Activated naive CD4-positive, alpha-beta T cell treated with anti-CD3 and anti-CD28 coated beads, Interleukin-2, amount 50 U/mL, for 72 hours (primary cell): ENCODE data around the gene RCAN2. TPM values are rescaled to one million over a fixed set of nuclear protein-coding genes. Genes with fewer than 3 reads are reported as not detected.

Experiments
- ATAC-seq, 2 donors: fragments of 150-1000 bp; cut with Tn5 transposase; 2 replicates each; pipeline ENCODE4 v1.10.0; 2021; ENCODE audit warnings: mild to moderate bottlenecking in 2 of 2, moderate library complexity in 2 of 2
- DNase-seq, 2 donors: peaks; one replicate each; pipeline ENCODE4 v3.0.0; 2021 to 2022; ENCODE audit warnings: low spot score in 2 of 2
- H3K27ac Mint-ChIP-seq, 2 donors: one replicate each; pipeline ENCODE4 v1.8.0; 2022; ENCODE audit warnings: mild to moderate bottlenecking in 2 of 2, mixed read lengths in 2 of 2
- H3K36me3 Mint-ChIP-seq, 2 donors: one replicate each; pipeline ENCODE4 v1.8.0; 2022; ENCODE audit warnings: mixed read lengths in 2 of 2
- H3K9me3 Mint-ChIP-seq, 2 donors: one replicate each; pipeline ENCODE4 v1.8.0; 2022; ENCODE audit warnings: mixed read lengths in 2 of 2
- total RNA-seq, 2 donors: library from RNA; stranded (reverse); gene quantifications; one replicate each; pipeline ENCODE4 v1.2.3, GENCODE V29; 2022

Gene RCAN2
- total RNA-seq, 2 donors from 2014 or later, result 0.74 TPM; not detected in 1

- no peak for ATAC-seq
- Mint-ChIP-seq H3K36me3 (no peaks in the 10 kb centered on the region), H3K27ac (no peak overlapping the region), H3K9me3 (no peaks in the 10 kb centered on the region)
- DNase-seq, result no peak
These were observed 276.0 kb downstream of the RCAN2 start for GRCh38 chr6:46215213-46215612.

DNA sequence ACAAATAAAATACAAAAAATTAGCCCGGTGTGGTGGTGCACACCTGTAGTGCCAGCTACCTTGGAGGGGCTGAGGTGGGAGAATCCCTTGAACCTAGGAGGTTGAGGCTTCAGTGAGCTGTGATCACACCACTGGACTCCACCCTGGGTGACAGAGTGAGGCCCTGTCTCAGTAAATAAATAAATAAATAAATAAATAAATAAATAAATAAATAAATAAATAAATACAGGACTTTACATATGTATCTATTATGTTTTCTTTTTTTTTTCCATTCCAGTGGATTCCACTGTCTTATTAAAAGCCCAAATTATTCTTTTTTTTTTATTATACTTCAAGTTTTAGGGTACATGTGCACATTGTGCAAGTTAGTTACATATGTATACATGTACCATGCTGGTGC is 279.3 kb downstream of the RCAN2 start:
- H3K9me3 Mint-ChIP-seq, result no peaks in the 10 kb centered on the region
- DNase-seq (no peak), ATAC-seq (no peak)
- H3K27ac Mint-ChIP-seq, result no peak overlapping the region
- H3K36me3 Mint-ChIP-seq, result no peaks in the 10 kb centered on the region

DNA sequence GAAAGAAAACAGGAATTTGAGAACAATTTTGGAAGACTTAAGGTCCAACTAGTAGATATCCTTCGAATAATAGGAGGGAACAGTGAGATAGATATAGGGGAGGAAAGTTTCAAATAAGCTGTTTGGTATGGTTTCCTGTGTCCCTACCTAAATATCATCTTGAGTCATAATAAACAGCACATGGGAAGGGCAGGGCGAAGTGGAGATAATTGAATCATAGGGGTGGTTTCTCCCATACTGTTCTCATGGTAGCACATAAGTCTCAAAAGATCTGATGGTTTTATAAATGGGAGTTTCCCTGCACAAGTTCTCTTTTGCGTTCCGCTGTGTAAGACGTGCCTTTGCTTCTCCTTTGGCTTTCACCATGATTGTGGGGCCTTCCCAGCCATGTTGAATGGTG is 281.0 kb downstream of the RCAN2 start:
- no peaks in the 10 kb centered on the region for H3K36me3 Mint-ChIP-seq
- H3K27ac Mint-ChIP-seq, result no peak overlapping the region
- no peaks in the 10 kb centered on the region for H3K9me3 Mint-ChIP-seq
- ATAC-seq (peak in 1 of 2 donors; percentile 51), DNase-seq (no peak)

- ATAC-seq, result peak in 1 of 2 donors; percentile 35
- H3K9me3 Mint-ChIP-seq, result no peaks in the 10 kb centered on the region
- H3K27ac Mint-ChIP-seq, result no peak overlapping the region
- H3K36me3 Mint-ChIP-seq, result no peaks in the 10 kb centered on the region
- no peak for DNase-seq
These were observed 282.9 kb downstream of the RCAN2 start for GRCh38 chr6:46208303-46208702.

- H3K36me3 Mint-ChIP-seq, result no peaks in the 10 kb centered on the region
- peaks cover 0 to 6% of the 10 kb centered on the region in 2 donors for H3K9me3 Mint-ChIP-seq
- ATAC-seq (no peak), DNase-seq (no peak)
- H3K27ac Mint-ChIP-seq, result no peak overlapping the region
These were observed 284.1 kb downstream of the RCAN2 start for GRCh38 chr6:46207174-46207573.

- Mint-ChIP-seq H3K36me3 (no peaks in the 10 kb centered on the region), H3K27ac (no peak overlapping the region), H3K9me3 (peaks cover 0 to 6% of the 10 kb centered on the region in 2 donors)
- ATAC-seq (no peak), DNase-seq (no peak)
These were observed 286.2 kb downstream of the RCAN2 start for GRCh38 chr6:46204880-46205650.

DNA sequence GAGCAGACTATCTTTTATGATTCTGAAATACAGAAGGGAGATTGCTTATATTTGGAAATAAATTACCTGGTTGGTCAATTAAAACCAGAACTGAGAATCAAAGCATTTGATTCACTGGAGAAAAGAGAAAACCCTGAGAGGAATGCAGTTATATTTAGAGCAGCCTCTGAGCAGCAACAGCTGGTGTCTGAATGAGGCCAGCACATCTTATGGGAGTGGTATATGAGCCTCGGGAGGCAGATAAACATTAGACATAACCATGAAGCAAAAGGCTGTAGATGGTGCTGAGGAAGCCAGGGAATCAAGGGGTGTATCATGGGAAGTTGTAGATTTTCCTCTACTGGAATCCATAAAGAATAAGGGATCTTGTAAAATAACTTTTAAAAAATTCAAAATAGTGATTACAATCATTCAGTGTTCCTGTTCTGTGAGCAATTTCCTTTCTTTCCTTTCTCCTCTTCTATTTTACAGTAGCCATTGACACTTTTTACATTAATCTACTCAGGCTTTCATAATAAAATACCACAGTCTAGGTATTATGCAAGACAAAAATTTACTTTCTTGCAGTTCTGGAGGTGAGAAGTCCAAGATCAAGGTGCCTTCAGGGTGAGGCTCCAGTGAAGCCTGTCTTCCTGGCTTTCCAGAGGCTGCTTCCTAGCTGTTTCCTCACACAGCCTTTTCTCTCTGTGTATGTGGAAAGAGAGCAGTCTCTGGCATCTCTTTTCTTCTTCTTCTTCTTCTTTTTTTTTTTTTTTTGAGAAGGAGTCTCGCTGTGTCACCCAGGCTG is 287.7 kb downstream of the RCAN2 start:
- peaks cover 0 to 6% of the 10 kb centered on the region in 2 donors for H3K9me3 Mint-ChIP-seq
- no peaks in the 10 kb centered on the region for H3K36me3 Mint-ChIP-seq
- H3K27ac Mint-ChIP-seq, result no peak overlapping the region
- no peak for DNase-seq
- ATAC-seq, result no peak

DNA sequence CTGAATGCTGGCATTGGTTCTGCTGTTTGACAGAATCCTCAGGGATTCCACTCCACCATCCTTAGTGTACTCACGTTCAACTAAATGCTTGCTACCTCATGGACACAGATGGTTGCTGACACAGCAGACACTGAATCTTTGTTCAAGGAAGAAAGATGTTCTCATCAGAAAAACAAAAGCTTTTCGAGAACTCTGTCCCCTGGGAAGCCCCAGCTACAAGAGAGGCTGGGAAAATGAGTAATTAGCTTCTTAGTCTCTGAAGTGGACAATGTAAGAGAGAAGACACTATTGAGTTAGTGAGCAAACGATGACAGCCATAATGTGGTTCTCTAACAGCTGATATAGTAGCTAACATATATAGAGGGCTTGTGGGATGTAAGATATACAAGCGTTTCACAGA is 289.5 kb downstream of the RCAN2 start:
- H3K9me3 Mint-ChIP-seq, result peaks cover 0 to 6% of the 10 kb centered on the region in 2 donors
- ATAC-seq, result no peak
- H3K27ac Mint-ChIP-seq, result no peak overlapping the region
- no peak for DNase-seq
- H3K36me3 Mint-ChIP-seq, result no peaks in the 10 kb centered on the region

DNA sequence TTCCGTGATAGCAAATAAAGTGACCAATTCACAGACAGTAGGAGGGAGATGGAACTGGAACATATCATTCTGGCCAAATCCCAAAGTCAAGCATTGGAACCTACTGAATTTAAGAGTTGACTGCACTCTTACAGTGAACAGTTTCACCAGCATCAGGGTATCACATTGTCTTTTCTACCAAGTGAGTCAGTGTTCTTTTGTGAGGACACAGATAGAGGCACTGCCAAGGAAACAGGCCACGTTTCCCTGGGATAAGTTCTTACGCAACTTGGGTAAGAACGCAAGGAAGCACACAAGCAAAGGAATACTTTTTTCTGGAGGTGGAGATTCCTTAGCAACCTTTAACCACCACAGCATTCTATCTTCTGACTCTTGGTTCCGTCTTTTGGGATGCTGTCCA is 291.9 kb downstream of the RCAN2 start:
- no peak for ATAC-seq
- peaks cover 0 to 6% of the 10 kb centered on the region in 2 donors for H3K9me3 Mint-ChIP-seq
- H3K36me3 Mint-ChIP-seq, result no peaks in the 10 kb centered on the region
- H3K27ac Mint-ChIP-seq, result no peak overlapping the region
- DNase-seq, result no peak

- no peak for ATAC-seq
- no peak overlapping the region for H3K27ac Mint-ChIP-seq
These were observed 299.3 kb downstream of the RCAN2 start for GRCh38 chr6:46191961-46192360.

GRCh38 chr6:46190889-46191288 is 300.4 kb downstream of the RCAN2 start:
- no peak for DNase-seq
- H3K36me3 Mint-ChIP-seq, result no peaks in the 10 kb centered on the region
- no peaks in the 10 kb centered on the region for H3K9me3 Mint-ChIP-seq

More at GRCh38 chr6:46191961-46192360, 299.3 kb downstream of the RCAN2 start:
- Mint-ChIP-seq H3K36me3 (no peaks in the 10 kb centered on the region), H3K9me3 (no peaks in the 10 kb centered on the region)
- no peak for DNase-seq

DNA sequence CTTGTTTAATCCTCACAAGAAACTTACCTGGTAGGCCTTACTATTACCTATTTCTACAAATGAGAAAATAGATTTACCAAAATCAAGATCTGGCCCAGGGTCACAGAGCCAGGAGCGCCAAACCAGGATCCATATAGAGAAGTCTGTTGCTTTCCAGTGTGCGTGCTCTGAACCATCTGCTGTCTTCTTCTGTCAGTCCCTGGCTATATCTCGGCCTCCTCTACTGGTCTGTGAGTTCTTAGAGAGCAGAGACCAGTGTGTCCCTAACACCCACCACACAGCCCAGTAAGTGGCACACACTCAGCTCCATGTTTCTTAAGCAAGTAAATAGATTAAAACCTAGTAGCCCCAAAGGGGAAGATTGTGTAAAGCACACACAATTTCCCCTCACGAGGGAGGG is 301.5 kb downstream of the RCAN2 start:
- H3K27ac Mint-ChIP-seq, result no peak overlapping the region
- H3K9me3 Mint-ChIP-seq, result no peaks in the 10 kb centered on the region
- DNase-seq (no peak), ATAC-seq (no peak)
- H3K36me3 Mint-ChIP-seq, result no peaks in the 10 kb centered on the region

More at GRCh38 chr6:46190889-46191288, 300.4 kb downstream of the RCAN2 start:
- no peak for ATAC-seq
- H3K27ac Mint-ChIP-seq, result no peak overlapping the region

- Mint-ChIP-seq H3K9me3 (no peaks in the 10 kb centered on the region), H3K27ac (no peak overlapping the region), H3K36me3 (peaks cover 0 to 4% of the 10 kb centered on the region in 2 donors)
- no peak for ATAC-seq
- DNase-seq, result no peak
These were observed 304.7 kb downstream of the RCAN2 start for GRCh38 chr6:46186583-46186982.

GRCh38 chr6:46184114-46184513 is 307.1 kb downstream of the RCAN2 start:
- peaks cover 0 to 4% of the 10 kb centered on the region in 2 donors for H3K36me3 Mint-ChIP-seq
- H3K9me3 Mint-ChIP-seq, result no peaks in the 10 kb centered on the region
- no peak for ATAC-seq
- DNase-seq, result no peak
- H3K27ac Mint-ChIP-seq, result no peak overlapping the region

GRCh38 chr6:46175976-46176375 is 315.3 kb downstream of the RCAN2 start:
- DNase-seq (no peak), ATAC-seq (no peak)
- H3K27ac Mint-ChIP-seq, result no peak overlapping the region
- H3K9me3 Mint-ChIP-seq, result no peaks in the 10 kb centered on the region
- no peaks in the 10 kb centered on the region for H3K36me3 Mint-ChIP-seq

DNA sequence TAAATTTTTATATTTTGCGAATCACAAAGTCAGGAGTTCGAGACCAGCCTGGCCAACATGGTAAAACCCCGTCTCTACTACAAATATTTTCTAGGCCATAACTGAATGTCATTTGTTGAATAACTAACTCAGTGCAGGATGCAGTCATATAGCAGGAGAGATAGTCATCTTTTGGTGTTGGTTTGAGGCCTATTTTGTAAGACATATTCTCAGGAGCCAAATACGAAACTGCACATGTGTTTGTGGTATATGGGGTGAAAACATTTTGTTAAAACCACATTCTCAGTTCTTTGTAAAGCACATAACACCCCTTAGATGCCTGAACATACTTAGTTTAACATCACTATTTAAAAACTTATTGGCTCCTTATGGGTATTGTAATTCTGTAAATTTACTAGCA is 315.8 kb downstream of the RCAN2 start:
- DNase-seq (no peak), ATAC-seq (peak; percentile 44 to 79)
- no peak overlapping the region for H3K27ac Mint-ChIP-seq
- no peaks in the 10 kb centered on the region for H3K36me3 Mint-ChIP-seq
- no peaks in the 10 kb centered on the region for H3K9me3 Mint-ChIP-seq

- ATAC-seq (no peak), DNase-seq (no peak)
- no peak overlapping the region for H3K27ac Mint-ChIP-seq
- H3K36me3 Mint-ChIP-seq, result no peaks in the 10 kb centered on the region
- no peaks in the 10 kb centered on the region for H3K9me3 Mint-ChIP-seq
These were observed 316.3 kb downstream of the RCAN2 start for GRCh38 chr6:46174904-46175303.

GRCh38 chr6:46172176-46172575 is 319.1 kb downstream of the RCAN2 start:
- Mint-ChIP-seq H3K9me3 (no peaks in the 10 kb centered on the region), H3K27ac (no peak overlapping the region), H3K36me3 (no peaks in the 10 kb centered on the region)
- DNase-seq (no peak), ATAC-seq (no peak)
